ENCODE results near the gene PGM2. TPM values are rescaled to one million over a fixed set of nuclear protein-coding genes. Genes with fewer than 3 reads are reported as not detected.
"Not testable (repeated sequence)": the region's sequence is repeated elsewhere in the genome, so short reads cannot be mapped to it uniquely, and the experiment has no call there.

PGM2 gene
- total RNA-seq, 2 experiments from 2014 or later: 10.7 to 11.8 TPM

DNA sequence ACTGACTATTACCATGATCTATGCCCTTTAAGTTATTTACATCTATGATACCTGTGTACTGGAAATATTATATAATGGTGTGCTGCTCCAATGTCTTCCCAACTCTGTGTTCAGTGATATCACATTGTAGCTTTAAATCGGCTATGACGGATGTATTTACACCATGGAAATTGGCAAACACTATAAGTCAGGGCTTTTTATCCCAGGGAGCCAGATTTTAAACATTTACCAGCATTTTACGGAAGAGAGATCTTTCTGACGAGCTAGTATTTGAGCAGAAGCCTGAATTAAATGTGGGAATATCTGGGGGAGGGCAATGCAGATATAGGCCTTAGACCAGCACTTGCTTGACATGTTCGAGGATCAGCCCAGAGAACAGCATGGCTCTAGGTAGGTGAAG is 7.7 kb upstream of the PGM2 start:
- ChIA-PET CTCF (no interaction called here), POLR2A (no interaction called here)
- Mint-ChIP-seq H3K4me1 (ENCODE audit: low read depth) (peaks cover 40% of the 10 kb centered on the region), H3K27ac (no peak overlapping the region), H3K4me3 (no peak overlapping the region), H3K36me3 (ENCODE audit: low read depth) (no peaks in the 10 kb centered on the region), H3K9me3 (no peaks in the 10 kb centered on the region), H3K27me3 (no peaks in the 10 kb centered on the region)
- no peak overlapping the region for H3K4me3 ChIP-seq (ENCODE audit: low read length)
- TF ChIP-seq CTCF (IDR thresholded peaks at IDR 0.05): no peak
- H3K27ac ChIP-seq (ENCODE audit: low read depth in 1 of 2, low read length in 2 of 2): no peak overlapping the region
- ATAC-seq (ENCODE audit: poor library complexity): no peak
- no peaks in the 10 kb centered on the region for H3K9me3 ChIP-seq (ENCODE audit: control insufficient read depth in 1 of 2, insufficient read depth in 1 of 2, low read length in 2 of 2)
- no peaks in the 10 kb centered on the region for H3K27me3 ChIP-seq (ENCODE audit: control insufficient read depth in 1 of 2, insufficient read depth in 2 of 2, low read length in 2 of 2)
- no peak for DNase-seq
- no peaks in the 10 kb centered on the region for H3K36me3 ChIP-seq (ENCODE audit: insufficient read depth, low read length)
- intact Hi-C loops (cut with DNase I, micrococcal nuclease): no loop called here
- peaks cover 15% of the 10 kb centered on the region for H3K4me1 ChIP-seq (ENCODE audit: insufficient read depth, low read length)

GRCh38 chr4:37820458-37820857 is 6.0 kb upstream of the PGM2 start:
- H3K4me1 ChIP-seq (ENCODE audit: insufficient read depth, low read length): peaks cover 21% of the 10 kb centered on the region
- peaks cover 37% of the 10 kb centered on the region for H3K4me1 Mint-ChIP-seq (ENCODE audit: low read depth)
- H3K36me3 ChIP-seq (ENCODE audit: insufficient read depth, low read length); H3K27ac ChIP-seq (ENCODE audit: low read depth in 1 of 2, low read length in 2 of 2); H3K27me3 ChIP-seq (ENCODE audit: control insufficient read depth in 1 of 2, insufficient read depth in 2 of 2, low read length in 2 of 2); H3K9me3 ChIP-seq (ENCODE audit: control insufficient read depth in 1 of 2, insufficient read depth in 1 of 2, low read length in 2 of 2); H3K36me3 Mint-ChIP-seq (ENCODE audit: low read depth); H3K27ac Mint-ChIP-seq; H3K9me3 Mint-ChIP-seq; CTCF ChIA-PET; H3K27me3 Mint-ChIP-seq; intact Hi-C loops (cut with DNase I, micrococcal nuclease); POLR2A ChIA-PET; ATAC-seq (ENCODE audit: poor library complexity); H3K4me3 Mint-ChIP-seq; H3K4me3 ChIP-seq (ENCODE audit: low read length); DNase-seq: not testable (repeated sequence)

DNA sequence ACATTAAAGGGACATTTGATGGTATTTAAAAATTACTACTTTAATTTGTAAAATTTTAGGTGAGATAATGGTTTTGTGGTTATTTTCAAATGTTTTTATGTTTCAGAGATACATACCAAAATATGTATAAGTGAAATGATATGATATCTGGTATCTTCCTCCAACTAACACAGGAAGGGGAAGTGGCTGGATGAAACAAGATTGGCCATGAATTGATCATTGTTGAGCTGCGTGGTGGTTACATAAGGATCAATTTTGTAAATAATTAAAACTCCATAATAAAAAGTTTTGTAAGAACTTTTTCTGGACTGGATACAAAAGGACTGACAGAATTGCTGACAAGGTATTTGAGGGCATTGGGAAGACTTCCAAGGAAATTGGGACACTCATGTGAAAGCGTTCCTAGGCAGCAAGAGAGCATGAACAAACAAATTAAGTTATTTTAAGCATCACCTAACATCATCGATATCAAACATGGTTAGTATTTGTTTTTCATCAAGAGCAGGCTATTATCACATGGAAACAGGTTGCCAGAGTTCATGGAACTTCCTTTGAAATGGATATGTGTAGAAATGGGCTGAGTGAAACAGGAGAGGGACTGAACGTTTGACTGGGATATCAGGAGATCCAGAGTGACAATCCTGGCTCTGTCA is 4.4 kb upstream of the PGM2 start:
- Mint-ChIP-seq H3K4me1 (ENCODE audit: low read depth) (peaks cover 33% of the 10 kb centered on the region), H3K27me3 (no peaks in the 10 kb centered on the region), H3K27ac (no peak overlapping the region), H3K36me3 (ENCODE audit: low read depth) (peaks cover 14% of the 10 kb centered on the region), H3K9me3 (no peaks in the 10 kb centered on the region), H3K4me3 (peak overlapping the region; percentile 8)
- DNase-seq (no peak), ATAC-seq (ENCODE audit: poor library complexity) (no peak)
- H3K4me3 ChIP-seq (ENCODE audit: low read length): no peak overlapping the region
- no peak for TF ChIP-seq CTCF (IDR thresholded peaks at IDR 0.05)
- CTCF ChIA-PET: no interaction called here
- intact Hi-C loops (cut with DNase I, micrococcal nuclease): no loop called here
- H3K4me1 ChIP-seq (ENCODE audit: insufficient read depth, low read length): peaks cover 17% of the 10 kb centered on the region
- H3K36me3 ChIP-seq (ENCODE audit: insufficient read depth, low read length): no peaks in the 10 kb centered on the region
- no peak overlapping the region for H3K27ac ChIP-seq (ENCODE audit: low read depth in 1 of 2, low read length in 2 of 2)
- POLR2A ChIA-PET: no interaction called here
- H3K27me3 ChIP-seq (ENCODE audit: control insufficient read depth in 1 of 2, insufficient read depth in 2 of 2, low read length in 2 of 2): no peaks in the 10 kb centered on the region
- H3K9me3 ChIP-seq (ENCODE audit: control insufficient read depth in 1 of 2, insufficient read depth in 1 of 2, low read length in 2 of 2): no peaks in the 10 kb centered on the region

- not testable (repeated sequence) for H3K27ac ChIP-seq (ENCODE audit: low read depth in 1 of 2, low read length in 2 of 2); H3K9me3 Mint-ChIP-seq; ATAC-seq (ENCODE audit: poor library complexity); H3K27me3 ChIP-seq (ENCODE audit: control insufficient read depth in 1 of 2, insufficient read depth in 2 of 2, low read length in 2 of 2); H3K36me3 ChIP-seq (ENCODE audit: insufficient read depth, low read length); H3K27me3 Mint-ChIP-seq; DNase-seq; H3K9me3 ChIP-seq (ENCODE audit: control insufficient read depth in 1 of 2, insufficient read depth in 1 of 2, low read length in 2 of 2)
- Mint-ChIP-seq H3K4me1 (ENCODE audit: low read depth) (peaks cover 67% of the 10 kb centered on the region), H3K36me3 (ENCODE audit: low read depth) (peaks cover 32% of the 10 kb centered on the region), H3K27ac (peak overlapping the region; percentile 91), H3K4me3 (peak overlapping the region; percentile 91)
- peaks cover 27% of the 10 kb centered on the region for H3K4me1 ChIP-seq (ENCODE audit: insufficient read depth, low read length)
- CTCF ChIA-PET: interaction anchor here (0.6 kb wide), 1 partner anchor 104 kb away, joined by 3 read pairs; no protein-coding TSS in a partner anchor
- intact Hi-C loops (cut with DNase I, micrococcal nuclease): loop anchor here (5.0 kb wide), 2 partner anchors 152 to 1702 kb away; partner anchors contain the start of gene UGDH (in 1 of the 2)
- POLR2A ChIA-PET: interaction anchor here (1.1 to 2.2 kb wide), 3 partner anchors 9 to 66 kb away, joined by 3 to 33 read pairs (median 7); partner anchors contain the start of gene TBC1D1
- peak overlapping the region; percentile 98 for H3K4me3 ChIP-seq (ENCODE audit: low read length)
These were observed 985 bp upstream of the PGM2 start for GRCh38 chr4:37825501-37825900.

Data from CD4-positive, alpha-beta T cell (primary cell).